ENCODE results near the gene DEFB125.

DEFB125 gene

GRCh38 chr20:145877-146276, 58.4 kb downstream of the DEFB125 start:
- H3K4me3 ChIP-seq (ENCODE audit: low read depth, low read length), result no peak overlapping the region
- in situ Hi-C loops (cut with HindIII; ENCODE audit: low sequenced_read_pairs), result no loop called here
- DNase-seq (ENCODE audit: low read depth), result no peak
- TF ChIP-seq CTCF (IDR thresholded peaks at IDR 0.05; ENCODE audit: low read depth, low read length, missing control alignments), result no peak

Measured in astrocyte of the cerebellum (primary cell).